Measurements from ENCODE around the gene CYP19A1. TPM values are rescaled to one million over a fixed set of nuclear protein-coding genes. Genes with fewer than 3 reads are reported as not detected.

The CYP19A1 gene
- total RNA-seq, 1 experiment from 2014 or later: not detected

GRCh38 chr15:51366920-51367319, 28.5 kb upstream of the CYP19A1 start (continued):
- TF ChIP-seq REST (IDR thresholded peaks at IDR 0.05; ENCODE audit: low read depth): no peak

- Histone ChIP-seq H3K4me2 (ENCODE audit: low read length) (no peak overlapping the region), H3K79me2 (ENCODE audit: insufficient read depth, low read length) (no peaks in the 10 kb centered on the region), H3K27ac (ENCODE audit: low read depth, low read length) (no peak overlapping the region), H3K9me2 (ENCODE audit: insufficient read depth) (no peaks in the 10 kb centered on the region), H3K4me1 (ENCODE audit: control insufficient read depth in 1 of 2, insufficient read depth in 2 of 2, low read length in 2 of 2) (no peaks in the 10 kb centered on the region), H3K4me3 (replicated peaks in 1 of 2; ENCODE audit: low read depth in 1 of 2, low read length in 2 of 2) (no peak overlapping the region), H3K9ac (ENCODE audit: low read length) (no peak overlapping the region), H3K27me3 (ENCODE audit: insufficient read depth, low read length) (no peaks in the 10 kb centered on the region), H4K20me1 (ENCODE audit: insufficient read depth) (no peaks in the 10 kb centered on the region), H3K9me3 (ENCODE audit: control insufficient read depth in 1 of 2, insufficient read depth in 1 of 2, low read depth in 1 of 2, low read length in 2 of 2) (no peaks in the 10 kb centered on the region), H3K36me3 (ENCODE audit: control insufficient read depth in 1 of 2, insufficient read depth in 2 of 2, low read length in 2 of 2) (no peaks in the 10 kb centered on the region), H2AFZ (ENCODE audit: low read depth, low read length, poor library complexity, severe bottlenecking) (no peak overlapping the region)
- CTCF ChIA-PET: no interaction called here
- TF ChIP-seq EZH2phosphoT487 (IDR thresholded peaks at IDR 0.05; ENCODE audit: borderline replicate concordance) (no peak), EGR1 (IDR thresholded peaks at IDR 0.05; ENCODE audit: low read depth) (no peak), ZNF274 (IDR thresholded peaks at IDR 0.05; ENCODE audit: low read depth, low read length) (no peak)
- intact Hi-C loops (cut with micrococcal nuclease): no loop called here
- no TSS peak for BruUV-seq (replicated peaks)
- POLR2A ChIA-PET: no interaction called here
- RAD21 ChIA-PET (ENCODE audit: low non-redundant PET in 1 of 2, low total read pairs in 2 of 2, uncharacterized antibody in 2 of 2, unreplicated experiment in 2 of 2): no interaction called here
- no peak for ATAC-seq
- no peak for DNase-seq (ENCODE audit: low read depth, low spot score)
Observed at GRCh38 chr15:51366071-51366470, 27.7 kb upstream of the CYP19A1 start.

- Histone ChIP-seq H3K9me2 (ENCODE audit: insufficient read depth) (no peaks in the 10 kb centered on the region), H3K4me3 (replicated peaks in 1 of 2; ENCODE audit: low read depth in 1 of 2, low read length in 2 of 2) (no peak overlapping the region), H3K9ac (ENCODE audit: low read length) (no peak overlapping the region), H3K9me3 (ENCODE audit: control insufficient read depth in 1 of 2, insufficient read depth in 1 of 2, low read depth in 1 of 2, low read length in 2 of 2) (no peaks in the 10 kb centered on the region), H3K4me2 (ENCODE audit: low read length) (no peak overlapping the region), H3K4me1 (ENCODE audit: control insufficient read depth in 1 of 2, insufficient read depth in 2 of 2, low read length in 2 of 2) (no peaks in the 10 kb centered on the region), H3K79me2 (ENCODE audit: insufficient read depth, low read length) (no peaks in the 10 kb centered on the region), H3K36me3 (ENCODE audit: control insufficient read depth in 1 of 2, insufficient read depth in 2 of 2, low read length in 2 of 2) (no peaks in the 10 kb centered on the region), H3K27me3 (ENCODE audit: insufficient read depth, low read length) (no peaks in the 10 kb centered on the region), H3K27ac (ENCODE audit: low read depth, low read length) (no peak overlapping the region), H4K20me1 (ENCODE audit: insufficient read depth) (no peaks in the 10 kb centered on the region), H2AFZ (ENCODE audit: low read depth, low read length, poor library complexity, severe bottlenecking) (no peak overlapping the region)
- no TSS peak for BruUV-seq (replicated peaks)
- ChIA-PET CTCF (interaction anchor here (1.9 kb wide), 1 partner anchor 17 kb away, joined by 4 read pairs; no protein-coding TSS in a partner anchor), RAD21 (ENCODE audit: low non-redundant PET in 1 of 2, low total read pairs in 2 of 2, uncharacterized antibody in 2 of 2, unreplicated experiment in 2 of 2) (no interaction called here), POLR2A (no interaction called here)
- ATAC-seq (no peak), DNase-seq (ENCODE audit: low read depth, low spot score) (no peak)
- intact Hi-C loops (cut with micrococcal nuclease): no loop called here
- TF ChIP-seq ATF3 (IDR thresholded peaks at IDR 0.05) (no peak), CEBPB (IDR thresholded peaks at IDR 0.05; ENCODE audit: low read depth) (no peak), EZH2 (IDR thresholded peaks at IDR 0.05) (no peak), TCF7L2 (IDR thresholded peaks at IDR 0.05; ENCODE audit: borderline replicate concordance, extremely low read depth, insufficient read depth, insufficient read length) (no peak), REST (IDR thresholded peaks at IDR 0.05; ENCODE audit: low read depth) (no peak), SRF (IDR thresholded peaks at IDR 0.05; ENCODE audit: low read depth) (no peak)
Observed at GRCh38 chr15:51365417-51365816, 27.0 kb upstream of the CYP19A1 start.
